GM23338 (cell line): Measurements from ENCODE around the gene MYO5C. TPM values are rescaled to one million over a fixed set of nuclear protein-coding genes. Genes with fewer than 3 reads are reported as not detected.

ENCODE experiments used
- ATAC-seq: fragments of 200-7000 bp; cut with Tn5 transposase; 3 replicates; pipeline ENCODE4 v1.9.1; 2020
- DNase-seq: peaks from one replicate; pipeline ENCODE4 v3.0.0-alpha.2; 2015; ENCODE audit warnings: low spot score
- H2AFZ ChIP-seq: fragments of 200-600 bp; sonication (generic); 2 replicates; pipeline ENCODE4 v1.8.0; 2016; ENCODE audit warnings: antibody characterized with exemption, mild to moderate bottlenecking, moderate library complexity
- H3F3A ChIP-seq: fragments of 200-600 bp; sonication (generic); replicated peaks from 2 replicates; pipeline ENCODE4 v1.8.0; 2017; ENCODE audit warnings: antibody characterized with exemption, mixed run types, low read depth
- H3K27ac ChIP-seq: fragments of 200-600 bp; sonication (generic); 2 replicates; pipeline ENCODE4 v1.6.1; 2016; ENCODE audit warnings: low read depth
- H3K27me3 ChIP-seq: fragments of 200-600 bp; sonication (generic); 2 replicates; pipeline ENCODE4 v1.8.0; 2016; ENCODE audit warnings: mild to moderate bottlenecking, mixed run types, moderate library complexity; ENCODE audit not compliant: insufficient read depth
- H3K36me3 ChIP-seq: fragments of 200-600 bp; sonication (generic); 2 replicates; pipeline ENCODE4 v1.8.0; 2016; ENCODE audit warnings: mild to moderate bottlenecking; ENCODE audit not compliant: insufficient read depth
- H3K4me1 ChIP-seq: fragments of 200-600 bp; sonication (generic); 2 replicates; pipeline ENCODE4 v1.8.0; 2016; ENCODE audit warnings: mild to moderate bottlenecking, moderate library complexity; ENCODE audit not compliant: insufficient read depth
- H3K4me2 ChIP-seq: fragments of 200-600 bp; sonication (generic); 2 replicates; pipeline ENCODE4 v1.7.1; 2017; ENCODE audit warnings: mixed run types
- H3K4me3 ChIP-seq: fragments of 200-600 bp; sonication (generic); 2 replicates; pipeline ENCODE4 v1.6.1; 2016; ENCODE audit warnings: mixed run types
- H3K79me2 ChIP-seq: fragments of 200-600 bp; sonication (generic); replicated peaks from 2 replicates; pipeline ENCODE4 v1.8.0; 2017; ENCODE audit warnings: mild to moderate bottlenecking; ENCODE audit not compliant: insufficient read depth
- H3K9me2 ChIP-seq: fragments of 200-600 bp; sonication (generic); 2 replicates; pipeline ENCODE4 v1.8.0; 2017; ENCODE audit not compliant: insufficient read depth
- H4K20me1 ChIP-seq: fragments of 200-600 bp; sonication (generic); replicated peaks from 2 replicates; pipeline ENCODE4 v1.8.0; 2017; ENCODE audit warnings: mild to moderate bottlenecking; ENCODE audit not compliant: insufficient read depth
- H3K27ac Mint-ChIP-seq: 2 replicates; pipeline ENCODE4 v1.8.0; 2020; ENCODE audit warnings: inconsistent platforms, mild to moderate bottlenecking, moderate library complexity, mixed read lengths
- H3K27me3 Mint-ChIP-seq: 3 replicates; pipeline ENCODE4 v1.8.0; 2022; ENCODE audit warnings: low read depth, mild to moderate bottlenecking, moderate library complexity, mixed read lengths, inconsistent platforms; ENCODE audit not compliant: insufficient read depth, poor library complexity
- H3K36me3 Mint-ChIP-seq: 3 replicates; pipeline ENCODE4 v1.8.0; 2021; ENCODE audit warnings: low read depth, mild to moderate bottlenecking, inconsistent platforms, moderate library complexity, mixed read lengths
- H3K4me1 Mint-ChIP-seq: 3 replicates; pipeline ENCODE4 v1.8.0; 2020; ENCODE audit warnings: mild to moderate bottlenecking, inconsistent platforms, mixed read lengths
- H3K4me3 Mint-ChIP-seq: 3 replicates; pipeline ENCODE4 v1.8.0; 2021; ENCODE audit warnings: moderate library complexity, mild to moderate bottlenecking, inconsistent platforms, mixed read lengths
- H3K9me3 Mint-ChIP-seq: 3 replicates; pipeline ENCODE4 v1.8.0; 2020; ENCODE audit warnings: moderate library complexity, mild to moderate bottlenecking, inconsistent platforms, mixed read lengths
- CTCF ChIP-seq, 2 experiments: fragments of 200-600 bp in 1 of 2; sonication (generic) in 1 of 2; conservative IDR thresholded peaks; 2 replicates each; pipeline versions ENCODE4 v1.5.1 to v1.6.1; 2016 to 2017; ENCODE audit warnings: antibody characterized with exemption in 2 of 2, low read depth in 2 of 2, mild to moderate bottlenecking in 2 of 2, moderate library complexity in 1 of 2
- ETS1 ChIP-seq: IDR thresholded peaks from 2 replicates; pipeline ENCODE4 v1.6.1; 2016; ENCODE audit warnings: antibody characterized with exemption
- EZH2 ChIP-seq: fragments of 200-600 bp; sonication (generic); IDR thresholded peaks from one replicate; pipeline ENCODE4 v1.8.0; 2017; ENCODE audit warnings: antibody characterized with exemption, mild to moderate bottlenecking, low read depth; ENCODE audit not compliant: unreplicated experiment
- JUNB ChIP-seq: IDR thresholded peaks from one replicate; pipeline ENCODE4 v1.6.1; 2016; ENCODE audit warnings: antibody characterized with exemption; ENCODE audit not compliant: unreplicated experiment
- NANOG ChIP-seq: IDR thresholded peaks from 2 replicates; pipeline ENCODE4 v1.6.1; 2016; ENCODE audit warnings: antibody characterized with exemption, borderline replicate concordance
- POLR2AphosphoS5 ChIP-seq: IDR thresholded peaks from 2 replicates; pipeline ENCODE4 v1.6.1; 2016; ENCODE audit warnings: antibody characterized with exemption, low read depth
- REST ChIP-seq: IDR thresholded peaks from one replicate; pipeline ENCODE4 v1.6.1; 2018; ENCODE audit warnings: antibody characterized with exemption; ENCODE audit not compliant: unreplicated experiment
- STAT1 ChIP-seq: IDR thresholded peaks from one replicate; pipeline ENCODE4 v1.6.1; 2016; ENCODE audit warnings: antibody characterized with exemption; ENCODE audit not compliant: unreplicated experiment
- ZNF114 ChIP-seq: fragments of 250-450 bp; sonication (Bioruptor Pico); IDR thresholded peaks from 2 replicates; pipeline ENCODE4 v1.5.0; 2020; ENCODE audit warnings: mild to moderate bottlenecking, moderate library complexity
- ZNF331 ChIP-seq: fragments of 250-450 bp; sonication (Bioruptor Pico); IDR thresholded peaks from 2 replicates; pipeline ENCODE4 v1.5.0; 2020; ENCODE audit warnings: low read depth, mild to moderate bottlenecking, moderate library complexity
- polyA plus RNA-seq: library from polyadenylated mRNA; unstranded; fragments of >200 nt; fragmentation: Nextera tagmentation; extraction: Ambion mirVana; gene quantifications from 2 replicates; pipeline ENCODE4 v1.2.1, GENCODE V29; 2016
- total RNA-seq: library from RNA; depleted of rRNA; stranded (reverse); fragments of >200 nt; shearing (Covaris generic); gene quantifications from 2 replicates; pipeline ENCODE4 v1.2.3, GENCODE V29; 2014

Gene MYO5C
- total and polyA plus RNA-seq, 2 experiments from 2014 or later = 7.9 to 28.8 TPM

GRCh38 chr15:52148403-52148802 is 147.2 kb downstream of the MYO5C start:
- ATAC-seq = no peak
- H3K27me3 Mint-ChIP-seq = no peaks in the 10 kb centered on the region
- H3K27ac Mint-ChIP-seq = no peak overlapping the region
- H3K4me3 Mint-ChIP-seq = no peak overlapping the region
- Histone ChIP-seq H3K36me3 (peaks cover 21% of the 10 kb centered on the region), H3K27ac (no peak overlapping the region), H3K27me3 (no peaks in the 10 kb centered on the region), H3K4me2 (no peak overlapping the region), H3K9me2 (no peaks in the 10 kb centered on the region), H3K4me1 (no peaks in the 10 kb centered on the region), H3F3A (no peaks in the 10 kb centered on the region), H4K20me1 (no peaks in the 10 kb centered on the region), H2AFZ (no peak overlapping the region), H3K79me2 (no peaks in the 10 kb centered on the region), H3K4me3 (no peak overlapping the region)
- DNase-seq = no peak
- peaks cover 3% of the 10 kb centered on the region; the same call in 1 of the 3 replicates for H3K9me3 Mint-ChIP-seq
- peaks cover 40% of the 10 kb centered on the region for H3K36me3 Mint-ChIP-seq
- TF ChIP-seq ZNF114 (CRISPR knock-in tag) (no peak), ZNF331 (CRISPR knock-in tag) (no peak), POLR2AphosphoS5 (no peak), ETS1 (no peak), JUNB (no peak), STAT1 (no peak), EZH2 (no peak), CTCF (conservative IDR thresholded peaks at IDR 0.05; ENCODE audit: low read depth in 2 of 2) (no peak), NANOG (no peak)
- H3K4me1 Mint-ChIP-seq = no peaks in the 10 kb centered on the region

- H3K36me3 ChIP-seq = peaks cover 21% of the 10 kb centered on the region
- no peaks in the 10 kb centered on the region for H4K20me1 ChIP-seq
- no peak overlapping the region for H3K4me2 ChIP-seq
- H3K79me2 ChIP-seq = no peaks in the 10 kb centered on the region
- no peak overlapping the region for H3K27ac ChIP-seq
- Mint-ChIP-seq H3K9me3 (peaks cover 3% of the 10 kb centered on the region; the same call in 1 of the 3 replicates), H3K4me3 (no peak overlapping the region), H3K36me3 (peaks cover 36% of the 10 kb centered on the region), H3K4me1 (no peaks in the 10 kb centered on the region), H3K27me3 (no peaks in the 10 kb centered on the region), H3K27ac (no peak overlapping the region)
- H3K9me2 ChIP-seq = no peaks in the 10 kb centered on the region
- no peaks in the 10 kb centered on the region for H3K4me1 ChIP-seq
- H2AFZ ChIP-seq = no peak overlapping the region
- H3K4me3 ChIP-seq = no peak overlapping the region
- no peak for ATAC-seq
- DNase-seq = no peak
- no peaks in the 10 kb centered on the region for H3K27me3 ChIP-seq
- no peaks in the 10 kb centered on the region for H3F3A ChIP-seq
- TF ChIP-seq STAT1 (no peak), JUNB (no peak), ZNF331 (CRISPR knock-in tag) (no peak), CTCF (conservative IDR thresholded peaks at IDR 0.05; ENCODE audit: low read depth in 2 of 2) (no peak), ZNF114 (CRISPR knock-in tag) (no peak), POLR2AphosphoS5 (no peak), REST (no peak)
These were observed 148.8 kb downstream of the MYO5C start for GRCh38 chr15:52146776-52147175.
